Progenitor cell of endocrine pancreas (in vitro differentiated cells): ENCODE measurements around the gene RABL3. TPM values are rescaled to one million over a fixed set of nuclear protein-coding genes. Genes with fewer than 3 reads are reported as not detected.

Source experiments
- DNase-seq: peaks from one replicate; pipeline ENCODE4 v3.0.0; 2021; ENCODE audit warnings: low spot score; ENCODE audit not compliant: unreplicated experiment
- H3K27ac Mint-ChIP-seq: 2 replicates; pipeline ENCODE4 v1.8.0; 2021; ENCODE audit warnings: mild to moderate bottlenecking, moderate library complexity, mixed read lengths
- H3K27me3 Mint-ChIP-seq: 2 replicates; pipeline ENCODE4 v1.8.0; 2021; ENCODE audit warnings: mixed read lengths
- H3K36me3 Mint-ChIP-seq: 2 replicates; pipeline ENCODE4 v1.8.0; 2022; ENCODE audit warnings: mixed read lengths; ENCODE audit not compliant: insufficient read depth
- H3K4me1 Mint-ChIP-seq: 2 replicates; pipeline ENCODE4 v1.8.0; 2021; ENCODE audit warnings: low read depth, mixed read lengths
- H3K4me3 Mint-ChIP-seq: 2 replicates; pipeline ENCODE4 v1.8.0; 2021; ENCODE audit warnings: low read depth, mild to moderate bottlenecking, moderate library complexity, mixed read lengths
- H3K9me3 Mint-ChIP-seq: 2 replicates; pipeline ENCODE4 v1.8.0; 2021; ENCODE audit warnings: low read depth, mixed read lengths
- total RNA-seq: library from RNA; stranded (reverse); gene quantifications from 2 replicates; pipeline ENCODE4 v1.2.1, GENCODE V29; 2021
- TF ChIP-seq, protein P1 (sequence below): fragments of 200-600 bp; sonication (generic); IDR thresholded peaks from one replicate; pipeline ENCODE4 v1.5.0; 2021; ENCODE audit warnings: antibody characterized with exemption, mild to moderate bottlenecking; ENCODE audit not compliant: unreplicated experiment

The RABL3 gene
- total RNA-seq, 1 donor from 2014 or later = 24.9 TPM

DNA sequence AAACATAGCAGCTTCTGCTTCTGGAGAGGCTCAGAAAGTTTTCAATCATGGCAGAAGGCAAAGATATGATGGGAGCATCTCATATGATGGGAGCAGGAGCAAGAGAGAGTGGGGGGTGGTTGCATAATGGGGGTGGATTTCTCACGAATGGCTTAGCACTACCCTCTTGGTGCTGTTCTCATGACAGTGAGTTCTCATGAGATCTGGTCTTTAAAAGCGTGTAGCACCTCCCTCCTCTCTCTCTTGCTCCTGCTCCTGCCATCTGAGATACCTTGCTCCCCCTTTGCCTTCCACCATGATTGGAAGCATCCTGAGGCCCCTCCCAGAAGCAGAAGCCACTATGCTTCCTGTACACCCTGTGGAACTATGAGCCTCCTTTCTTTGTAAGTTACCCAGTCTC lies 82.5 kb downstream of the RABL3 start:
- no peak overlapping the region for H3K27ac Mint-ChIP-seq
- no peaks in the 10 kb centered on the region for H3K27me3 Mint-ChIP-seq
- peaks cover 4% of the 10 kb centered on the region for H3K9me3 Mint-ChIP-seq
- no peaks in the 10 kb centered on the region for H3K4me1 Mint-ChIP-seq
- TF ChIP-seq, protein P1, sequence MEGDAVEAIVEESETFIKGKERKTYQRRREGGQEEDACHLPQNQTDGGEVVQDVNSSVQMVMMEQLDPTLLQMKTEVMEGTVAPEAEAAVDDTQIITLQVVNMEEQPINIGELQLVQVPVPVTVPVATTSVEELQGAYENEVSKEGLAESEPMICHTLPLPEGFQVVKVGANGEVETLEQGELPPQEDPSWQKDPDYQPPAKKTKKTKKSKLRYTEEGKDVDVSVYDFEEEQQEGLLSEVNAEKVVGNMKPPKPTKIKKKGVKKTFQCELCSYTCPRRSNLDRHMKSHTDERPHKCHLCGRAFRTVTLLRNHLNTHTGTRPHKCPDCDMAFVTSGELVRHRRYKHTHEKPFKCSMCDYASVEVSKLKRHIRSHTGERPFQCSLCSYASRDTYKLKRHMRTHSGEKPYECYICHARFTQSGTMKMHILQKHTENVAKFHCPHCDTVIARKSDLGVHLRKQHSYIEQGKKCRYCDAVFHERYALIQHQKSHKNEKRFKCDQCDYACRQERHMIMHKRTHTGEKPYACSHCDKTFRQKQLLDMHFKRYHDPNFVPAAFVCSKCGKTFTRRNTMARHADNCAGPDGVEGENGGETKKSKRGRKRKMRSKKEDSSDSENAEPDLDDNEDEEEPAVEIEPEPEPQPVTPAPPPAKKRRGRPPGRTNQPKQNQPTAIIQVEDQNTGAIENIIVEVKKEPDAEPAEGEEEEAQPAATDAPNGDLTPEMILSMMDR = no peak
- H3K36me3 Mint-ChIP-seq = peaks cover 1% of the 10 kb centered on the region
- no peak for DNase-seq
- H3K4me3 Mint-ChIP-seq = no peak overlapping the region

DNA sequence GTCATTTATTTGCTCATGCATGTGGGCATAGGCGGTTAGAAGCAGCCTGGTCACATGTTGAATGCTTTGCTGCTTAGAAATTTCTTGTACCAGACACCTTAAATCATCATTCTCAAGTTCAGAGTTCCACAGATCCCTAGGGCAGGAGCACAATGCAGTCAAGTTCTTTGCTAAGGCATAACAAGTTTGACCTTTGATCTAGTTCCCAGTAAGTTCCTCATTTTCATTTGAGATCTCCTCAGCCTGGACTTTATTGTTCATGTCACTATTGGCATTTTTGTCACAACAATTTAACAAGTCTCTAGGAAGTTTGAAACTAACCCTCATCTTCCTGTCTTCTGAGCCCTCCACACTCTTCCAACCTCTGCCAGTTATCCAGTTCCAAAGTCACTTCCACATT lies 83.0 kb downstream of the RABL3 start:
- Mint-ChIP-seq H3K36me3 (peaks cover 3% of the 10 kb centered on the region), H3K4me1 (no peaks in the 10 kb centered on the region), H3K27me3 (no peaks in the 10 kb centered on the region), H3K27ac (no peak overlapping the region), H3K4me3 (no peak overlapping the region), H3K9me3 (peaks cover 4% of the 10 kb centered on the region)
- DNase-seq = no peak
- TF ChIP-seq, protein P1 = no peak

DNA sequence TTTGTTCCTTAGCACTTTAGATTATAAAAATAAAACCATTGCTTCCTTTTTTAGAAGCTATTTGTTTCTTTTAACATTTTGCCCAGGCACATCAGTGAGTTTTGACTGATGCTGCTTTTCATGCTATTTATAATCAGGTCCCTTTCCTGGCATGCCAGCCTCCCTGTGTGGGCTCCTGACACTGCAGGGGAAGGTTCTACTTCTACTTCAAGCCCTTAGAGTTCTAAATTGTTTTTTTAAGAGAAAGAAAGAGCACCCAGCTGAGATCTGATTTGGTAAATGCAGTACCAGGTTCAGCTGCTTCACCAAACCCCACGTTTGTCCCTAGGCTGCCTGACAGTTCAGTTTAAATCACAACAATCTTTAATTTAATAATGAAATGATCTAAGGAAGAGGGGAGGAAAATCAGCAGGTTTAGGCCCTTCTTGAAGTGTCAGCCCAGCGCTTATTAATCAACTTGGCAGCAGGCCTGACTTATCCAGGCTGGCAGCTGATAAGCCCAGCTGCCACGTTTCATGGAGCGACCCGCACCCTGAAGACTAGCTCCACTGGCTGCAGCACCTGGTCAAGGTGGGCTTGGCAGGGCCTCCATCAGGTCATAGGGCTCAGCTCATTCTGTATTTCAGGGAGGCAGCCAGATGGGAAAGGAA lies 89.3 kb downstream of the RABL3 start:
- TF ChIP-seq, protein P1 = no peak
- peaks cover 3% of the 10 kb centered on the region for H3K36me3 Mint-ChIP-seq
- H3K9me3 Mint-ChIP-seq = no peaks in the 10 kb centered on the region
- no peak overlapping the region for H3K4me3 Mint-ChIP-seq
- H3K27me3 Mint-ChIP-seq = no peaks in the 10 kb centered on the region
- no peak overlapping the region for H3K27ac Mint-ChIP-seq
- H3K4me1 Mint-ChIP-seq = no peaks in the 10 kb centered on the region
- no peak for DNase-seq

DNA sequence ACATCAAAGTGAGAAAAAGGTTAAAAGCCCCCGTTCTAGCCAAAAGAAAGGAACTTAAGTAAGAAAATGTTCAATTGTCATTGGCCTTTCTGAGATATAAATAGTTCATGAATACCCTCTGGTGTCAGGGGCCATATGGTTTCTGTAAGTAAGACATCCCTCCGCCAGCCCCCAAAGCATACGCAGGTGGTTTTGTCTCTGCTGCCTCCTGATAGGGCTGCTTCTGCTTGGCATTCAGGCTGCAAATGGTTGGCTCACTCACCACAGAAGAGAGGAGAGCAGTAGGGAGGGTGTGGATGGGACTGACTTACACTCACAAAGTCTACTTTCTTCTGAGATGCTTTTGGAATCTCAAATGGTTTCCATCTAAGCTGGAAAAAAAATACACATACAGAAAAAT lies 90.0 kb downstream of the RABL3 start:
- TF ChIP-seq, protein P1 = no peak
- Mint-ChIP-seq H3K27me3 (no peaks in the 10 kb centered on the region), H3K9me3 (no peaks in the 10 kb centered on the region), H3K27ac (no peak overlapping the region), H3K36me3 (peaks cover 3% of the 10 kb centered on the region), H3K4me1 (no peaks in the 10 kb centered on the region), H3K4me3 (no peak overlapping the region)
- DNase-seq = no peak

DNA sequence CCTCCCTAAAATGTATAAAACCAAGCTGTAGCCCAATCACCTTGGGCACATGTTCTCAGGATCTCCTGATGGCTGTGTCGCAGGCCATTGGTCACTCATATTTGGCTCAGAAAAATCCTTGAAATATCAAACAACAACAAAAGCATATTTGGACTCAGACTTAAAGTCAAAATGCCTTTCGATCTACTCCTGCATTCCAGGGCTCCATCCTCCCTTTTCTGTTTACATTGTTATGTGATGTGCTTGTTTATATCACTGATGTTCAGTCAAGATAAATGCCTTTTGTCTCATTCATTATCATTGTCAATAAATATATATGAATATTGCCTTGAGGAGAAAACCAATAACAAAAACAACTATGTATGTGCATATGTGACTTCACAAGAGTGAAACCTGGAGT lies 92.0 kb downstream of the RABL3 start:
- peaks cover 3% of the 10 kb centered on the region for H3K36me3 Mint-ChIP-seq
- H3K9me3 Mint-ChIP-seq = no peaks in the 10 kb centered on the region
- DNase-seq = no peak
- no peak overlapping the region for H3K4me3 Mint-ChIP-seq
- TF ChIP-seq, protein P1 = no peak
- H3K27ac Mint-ChIP-seq = no peak overlapping the region
- H3K4me1 Mint-ChIP-seq = no peaks in the 10 kb centered on the region
- no peaks in the 10 kb centered on the region for H3K27me3 Mint-ChIP-seq
